AG09309 (cell line): ENCODE results near the gene TRDMT1.
A peak's percentile ranks its signal among the peaks of the same experiment; 100 is the strongest.

Source experiments
- DNase-seq: peaks from one replicate; pipeline ENCODE4 v3.0.0-alpha.2; 2010; ENCODE audit warnings: low read depth
- H3K4me3 ChIP-seq: 2 replicates; pipeline ENCODE4 v1.5.1; 2011; ENCODE audit warnings: mild to moderate bottlenecking, low read depth, low read length, moderate library complexity; ENCODE audit not compliant: control insufficient read depth
- CTCF ChIP-seq: IDR thresholded peaks from 2 replicates; pipeline ENCODE4 v1.5.1; 2011; ENCODE audit warnings: mild to moderate bottlenecking, low read depth, low read length, inconsistent platforms; ENCODE audit not compliant: insufficient read depth, control insufficient read depth; ENCODE audit errors: missing control alignments

Gene TRDMT1

GRCh38 chr10:17231788-17232187, 30.3 kb upstream of the TRDMT1 start:
- TF ChIP-seq CTCF = no peak
- DNase-seq = no peak
- peak overlapping the region; percentile 90 for H3K4me3 ChIP-seq

- H3K4me3 ChIP-seq = peak overlapping the region; percentile 90
- no peak for TF ChIP-seq CTCF
- no peak for DNase-seq
These were observed 28.7 kb upstream of the TRDMT1 start for GRCh38 chr10:17229967-17230682.

GRCh38 chr10:17229717-17229966, 28.2 kb upstream of the TRDMT1 start:
- DNase-seq = no peak
- H3K4me3 ChIP-seq = peak overlapping the region; percentile 90
- TF ChIP-seq CTCF = no peak

GRCh38 chr10:17229016-17229716, 27.7 kb upstream of the TRDMT1 start:
- peak overlapping the region; percentile 90 for H3K4me3 ChIP-seq
- no peak for DNase-seq
- TF ChIP-seq CTCF = no peak

- TF ChIP-seq CTCF = peak; percentile 24
- DNase-seq = peak; percentile 88
- peak within 1 kb of the TSS; percentile 90 for H3K4me3 ChIP-seq
These were observed 26.9 kb upstream of the TRDMT1 start, which contains the start of gene VIM for GRCh38 chr10:17228091-17229015. TSS of gene VIM (plus strand) at chr10:17228241. CDS start at chr10:17229423, 1,182 bp downstream.

GRCh38 chr10:17227367-17228090, 26.1 kb upstream of the TRDMT1 start:
- DNase-seq = no peak
- peak; percentile 44 for TF ChIP-seq CTCF
- peak overlapping the region; percentile 90 for H3K4me3 ChIP-seq
